ENCODE data around the gene RHCE.
"Not testable (repeated sequence)": the region's sequence is repeated elsewhere in the genome, so short reads cannot be mapped to it uniquely, and the experiment has no call there.

- not testable (repeated sequence) for TF ChIP-seq CTCF, EP300 (IDR thresholded peaks at IDR 0.05)
These were observed 48.9 kb downstream of the RHCE start for GRCh38 chr1:25371757-25372156.
